GM18511 (cell line): ENCODE results near the gene BABAM1.

Experiments used
- ATAC-seq: cut with Tn5 transposase; IDR thresholded peaks from one replicate; pipeline ENCODE4 v1.9.1; 2021; ENCODE audit warnings: mild to moderate bottlenecking, moderate library complexity; ENCODE audit not compliant: unreplicated experiment

Gene BABAM1

DNA sequence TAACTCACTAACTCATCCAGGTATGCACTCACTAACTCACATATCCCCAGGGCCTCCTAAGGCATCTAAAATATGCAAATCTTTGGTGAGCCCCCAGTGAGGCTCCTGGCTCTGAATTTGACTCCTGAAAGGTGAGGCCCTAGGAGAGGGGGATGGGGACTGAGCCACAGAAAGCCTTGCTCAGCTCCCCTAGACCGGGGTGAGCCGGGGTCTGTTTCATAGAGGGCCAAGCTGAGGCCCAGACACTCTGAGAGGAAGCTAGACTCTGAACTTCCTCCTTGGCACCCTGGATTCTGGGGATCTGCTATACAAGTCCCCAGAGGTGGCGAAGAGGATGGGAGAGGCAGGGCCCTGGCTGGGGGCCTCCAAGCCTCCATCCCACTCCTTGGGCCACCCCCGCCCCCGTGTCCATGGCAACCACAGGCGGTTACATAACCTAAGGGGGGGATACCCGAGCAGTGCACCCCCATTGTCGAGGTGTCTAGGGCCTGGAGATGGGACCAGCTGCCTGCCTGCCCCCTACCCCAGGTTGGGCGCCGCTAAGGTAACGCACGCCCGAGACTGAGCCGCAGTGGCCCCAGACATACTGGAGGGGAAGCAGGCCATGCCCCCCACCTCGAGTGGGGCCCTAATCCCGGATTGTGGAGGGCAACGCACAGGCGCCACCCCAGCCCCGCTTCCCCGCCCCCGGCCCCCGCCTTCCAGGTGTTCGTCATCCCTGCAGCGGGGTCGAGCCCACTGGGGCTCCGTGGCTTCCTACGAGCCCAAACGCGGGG lies 35.3 kb downstream of the BABAM1 start:
- ATAC-seq, result no peak

DNA sequence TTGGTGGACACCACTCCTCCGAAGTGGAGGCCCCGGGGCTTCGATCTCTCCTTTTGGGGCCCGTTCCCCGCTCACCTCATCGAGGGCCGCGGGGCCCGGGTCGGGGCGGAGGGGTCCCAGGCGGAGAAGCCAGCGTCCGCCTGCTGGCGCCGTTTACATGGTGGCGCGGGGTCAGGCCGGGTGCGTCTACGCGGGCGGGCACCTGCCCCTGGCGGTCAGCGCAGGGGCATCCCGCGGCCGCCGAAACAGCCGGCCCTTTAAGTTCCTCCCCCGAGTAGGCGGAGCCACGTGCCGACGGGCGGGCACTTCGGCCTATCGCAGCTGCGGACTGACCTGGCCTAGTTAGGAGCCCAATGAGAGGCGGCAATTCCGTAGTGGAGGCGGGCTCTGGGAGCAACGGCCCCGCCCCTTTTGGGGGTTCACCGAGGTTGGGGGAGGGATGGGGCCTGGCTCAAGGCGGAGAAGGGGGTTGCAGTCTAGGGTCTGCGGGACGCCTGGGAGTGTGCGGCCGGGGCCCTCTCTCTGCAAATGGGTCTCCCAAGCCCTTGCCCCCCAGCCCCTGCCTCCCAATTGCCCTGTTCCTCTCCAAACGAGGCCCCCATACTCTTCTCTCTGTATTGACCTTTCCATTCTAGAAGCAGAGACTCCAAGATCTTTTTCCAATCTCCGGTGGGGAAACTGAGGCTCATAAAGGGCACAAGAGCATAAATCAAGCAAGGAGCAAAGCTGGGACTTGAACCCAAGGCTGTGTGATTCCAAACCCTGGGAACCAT lies 36.1 kb downstream of the BABAM1 start, which contains the start of gene ABHD8:
TSS of gene ABHD8 (minus strand) at position 259 of the 773 bp plus-strand sequence. CDS start 1,809 bp downstream, outside the sequence.
- ATAC-seq, result peak; percentile 61

GRCh38 chr19:17303940-17304267 lies 36.7 kb downstream of the BABAM1 start:
- no peak for ATAC-seq

DNA sequence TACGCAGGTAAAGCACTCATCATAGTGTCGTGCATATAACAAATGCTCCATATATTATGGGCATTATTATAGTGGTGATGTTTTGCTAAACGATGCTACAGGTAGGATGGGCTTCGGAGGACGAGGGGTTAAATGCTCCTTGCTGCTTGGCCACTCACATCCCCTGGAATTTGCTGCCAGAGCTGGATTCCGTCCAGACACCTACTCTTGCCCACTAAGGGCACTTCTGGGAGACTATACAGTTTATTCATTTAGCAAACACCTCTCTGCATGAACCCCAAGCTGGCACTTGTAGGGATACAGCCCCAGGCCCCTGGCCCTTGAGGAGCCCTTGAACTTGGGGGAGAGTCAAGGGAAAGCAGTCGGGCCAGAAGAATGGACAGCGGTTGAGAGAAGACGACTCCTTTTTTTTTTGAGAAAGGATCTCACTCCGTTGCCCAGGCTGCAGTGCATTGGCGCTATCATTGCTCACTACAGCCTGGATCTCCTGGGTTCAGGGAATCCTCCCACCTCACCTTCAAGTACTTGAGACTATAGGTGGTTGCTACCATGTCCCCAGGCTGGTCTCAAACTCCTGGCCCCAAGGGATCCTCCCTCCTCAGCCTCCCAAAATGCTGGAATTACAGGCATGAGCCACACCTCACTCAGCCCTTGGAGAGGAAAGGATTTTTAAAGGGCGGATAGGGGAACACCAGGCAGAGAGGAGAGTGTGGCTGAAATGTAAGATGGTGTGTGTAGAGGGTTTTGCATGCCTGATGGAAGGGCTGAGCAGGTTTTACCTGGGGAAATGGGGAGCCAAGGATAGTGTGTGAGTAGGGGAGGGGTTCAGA lies 37.4 kb downstream of the BABAM1 start:
- ATAC-seq, result no peak

GRCh38 chr19:17305216-17305516 lies 37.9 kb downstream of the BABAM1 start:
- no peak for ATAC-seq

DNA sequence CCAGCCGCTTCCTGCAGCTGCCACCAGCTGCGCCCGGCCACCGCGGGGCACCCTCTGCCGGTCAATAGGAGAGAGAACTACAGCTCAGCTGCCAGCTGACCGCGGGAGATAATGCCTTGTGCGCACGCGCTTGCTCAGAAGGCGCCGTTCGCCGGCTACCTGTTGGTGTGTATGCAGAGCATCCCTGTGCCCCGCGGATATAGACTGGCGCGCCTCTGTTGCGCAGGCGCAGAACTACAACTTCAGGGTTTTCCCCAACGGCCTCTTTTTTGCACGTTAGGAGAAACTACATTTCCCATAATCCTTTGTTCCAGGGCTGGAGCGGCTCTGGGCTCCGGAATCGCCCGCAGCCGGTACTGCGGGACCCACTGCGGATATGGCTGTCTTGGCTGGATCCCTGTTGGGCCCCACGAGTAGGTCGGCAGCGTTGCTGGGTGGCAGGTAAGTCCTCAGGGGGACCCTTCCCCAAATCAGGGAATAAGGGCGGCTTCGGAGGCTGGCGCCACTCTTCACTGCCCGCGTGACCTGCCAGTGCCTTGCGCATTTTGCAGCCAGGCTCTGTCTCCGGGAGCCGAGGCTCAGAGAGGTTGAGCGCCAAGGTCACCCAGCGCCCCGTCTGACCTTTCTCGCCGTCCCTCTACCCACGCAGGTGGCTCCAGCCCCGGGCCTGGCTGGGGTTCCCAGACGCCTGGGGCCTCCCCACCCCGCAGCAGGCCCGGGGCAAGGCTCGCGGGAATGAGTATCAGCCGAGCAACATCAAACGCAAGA lies 38.5 kb downstream of the BABAM1 start, which contains the start of gene MRPL34:
TSS of gene MRPL34 (plus strand) at position 356 of the 768 bp plus-strand sequence. CDS start at position 377, 21 bp downstream.
- ATAC-seq, result peak; percentile 74

DNA sequence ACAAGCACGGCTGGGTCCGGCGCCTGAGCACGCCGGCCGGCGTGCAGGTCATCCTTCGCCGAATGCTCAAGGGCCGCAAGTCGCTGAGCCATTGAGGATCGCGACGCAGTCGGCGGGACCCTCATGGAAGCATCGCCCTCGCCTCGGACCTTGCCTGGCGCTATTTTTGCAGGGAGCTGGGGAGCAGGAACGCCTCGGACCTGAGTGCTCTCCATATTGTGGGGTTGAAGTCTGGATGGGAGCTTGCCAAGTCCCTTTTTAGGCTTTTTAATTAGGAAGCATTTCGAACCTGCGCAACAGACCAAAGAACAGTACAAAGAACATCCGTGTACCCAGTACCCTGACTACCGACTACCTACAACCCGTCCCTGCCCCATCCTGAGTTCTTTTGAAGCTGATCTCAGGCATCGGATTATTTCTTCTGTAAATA lies 39.1 kb downstream of the BABAM1 start:
- ATAC-seq, result no peak

- ATAC-seq, result no peak
These were observed 40.7 kb downstream of the BABAM1 start for GRCh38 chr19:17307876-17308377.

DNA sequence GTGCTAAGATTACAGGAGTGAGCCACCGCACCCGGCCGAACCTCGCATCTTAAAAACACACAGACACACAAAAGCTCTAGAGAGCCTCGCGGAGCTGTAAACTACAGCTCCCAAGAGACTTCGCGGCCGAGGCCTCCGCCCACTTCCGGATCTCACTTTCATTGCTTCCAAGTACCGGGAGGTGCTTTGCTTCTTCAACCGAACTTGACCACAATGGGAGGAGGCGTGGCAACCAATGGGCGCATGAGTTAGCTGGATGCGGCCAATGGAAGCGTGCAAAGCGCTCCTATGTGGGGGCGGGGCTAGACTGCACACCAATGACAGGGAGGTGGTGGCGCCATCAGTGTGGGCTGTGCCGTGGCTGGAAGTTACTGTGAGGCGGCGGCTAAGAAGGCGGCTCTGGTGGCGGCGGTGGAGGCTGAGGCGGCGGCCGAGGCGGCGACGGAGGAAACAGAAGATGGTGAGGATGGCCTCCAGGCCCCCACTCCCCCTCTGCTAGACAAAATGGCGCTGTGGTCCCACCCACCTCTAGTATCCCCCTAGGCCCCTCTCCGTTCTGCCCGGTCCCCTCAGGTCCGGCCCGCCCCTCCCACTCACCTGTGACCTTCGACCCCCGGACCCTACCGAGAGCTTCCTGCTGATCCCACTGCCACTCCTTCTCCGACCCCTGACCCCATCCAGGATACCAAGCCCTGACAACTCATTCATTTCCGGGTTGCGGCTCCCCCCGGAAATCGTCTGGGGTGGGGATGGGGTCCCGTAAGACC lies 42.1 kb downstream of the BABAM1 start, which contains the start of gene DDA1:
TSS of gene DDA1 (plus strand) at position 366 of the 767 bp plus-strand sequence. CDS start at position 458, 92 bp downstream.
- ATAC-seq, result peak; percentile 63

- no peak for ATAC-seq
These were observed 42.8 kb downstream of the BABAM1 start for GRCh38 chr19:17309965-17310461.

DNA sequence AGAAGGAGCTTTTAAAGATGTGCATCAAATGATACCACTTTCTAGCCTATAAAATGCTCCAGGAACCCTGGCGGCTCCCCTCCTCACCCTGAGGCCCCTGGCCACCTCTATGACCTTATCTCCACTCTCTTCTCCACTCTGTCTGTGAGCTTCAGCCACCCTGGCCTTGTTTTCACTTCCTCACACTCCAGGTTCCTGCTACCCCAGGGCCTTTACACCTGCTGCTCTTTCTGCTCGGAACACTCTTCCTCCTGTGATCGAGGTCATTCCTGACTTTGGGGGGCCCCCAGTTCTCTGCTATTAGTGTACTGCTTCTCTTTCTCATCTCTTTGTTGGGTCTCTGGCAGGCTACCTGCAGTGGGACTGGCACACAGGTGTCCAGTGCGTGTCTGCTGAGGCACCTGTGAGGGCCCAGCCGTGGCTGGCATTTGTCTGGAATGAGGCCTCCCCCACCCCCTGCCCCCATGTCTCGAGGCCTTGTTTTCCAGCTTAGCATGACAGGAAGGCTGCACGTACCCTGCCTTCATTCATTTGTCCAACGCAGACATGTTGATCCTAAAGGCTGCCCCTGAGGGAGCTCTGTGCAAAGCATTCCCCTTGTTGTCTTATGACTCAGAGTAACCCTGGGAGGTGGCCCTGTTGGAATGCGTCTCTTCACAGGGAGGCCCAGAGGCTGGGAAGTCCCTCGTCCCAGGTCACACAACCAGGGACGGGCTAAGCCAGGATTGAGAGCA lies 44.4 kb downstream of the BABAM1 start:
- ATAC-seq, result no peak

- ATAC-seq, result no peak
These were observed 45.2 kb downstream of the BABAM1 start for GRCh38 chr19:17312189-17313113.

GRCh38 chr19:17314007-17314593 lies 46.9 kb downstream of the BABAM1 start:
- no peak for ATAC-seq

- no peak for ATAC-seq
These were observed 51.7 kb downstream of the BABAM1 start for GRCh38 chr19:17318966-17319365.

DNA sequence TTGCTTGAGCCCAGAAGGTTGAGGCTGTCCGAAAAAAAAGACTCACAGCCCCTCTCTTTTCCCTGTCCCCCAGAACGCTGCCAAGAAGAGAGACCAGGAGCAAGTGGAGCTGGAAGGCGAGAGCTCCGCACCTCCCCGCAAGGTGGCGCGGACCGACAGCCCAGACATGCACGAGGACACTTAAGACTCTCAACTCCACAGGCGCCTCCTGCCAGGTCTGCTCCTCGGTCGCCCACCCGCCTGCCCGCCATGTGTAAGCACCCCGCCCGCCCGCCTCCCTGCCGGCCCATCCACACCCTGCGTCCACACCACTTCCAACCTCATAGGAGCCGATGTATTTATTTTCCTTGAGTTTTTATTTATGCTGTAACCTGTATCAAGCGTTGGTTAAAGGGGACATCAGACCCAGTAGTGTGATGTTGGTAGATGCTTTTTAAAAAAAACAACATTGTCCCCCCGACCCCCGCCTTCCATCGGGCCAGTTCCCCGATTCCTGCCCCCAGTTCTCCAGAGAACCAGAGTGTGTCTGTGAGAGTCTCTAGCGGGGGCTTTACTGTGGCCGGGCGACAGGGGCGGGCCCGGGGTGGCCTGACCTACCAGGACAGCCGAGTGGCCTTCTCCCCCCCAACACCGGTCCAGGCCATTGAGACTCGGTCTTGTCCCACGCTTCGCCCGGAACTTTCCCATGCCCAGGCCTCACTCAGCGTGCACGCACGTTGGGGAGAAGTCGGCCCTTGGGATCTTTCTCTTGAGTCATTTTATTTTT lies 52.4 kb downstream of the BABAM1 start:
- ATAC-seq, result no peak

GRCh38 chr19:17320435-17320834 lies 53.2 kb downstream of the BABAM1 start:
- ATAC-seq, result no peak
